ENCODE results near the gene KCNIP3. TPM values are rescaled to one million over a fixed set of nuclear protein-coding genes. Genes with fewer than 3 reads are reported as not detected.
"Not testable (repeated sequence)": the region's sequence is repeated elsewhere in the genome, so short reads cannot be mapped to it uniquely, and the experiment has no call there.

Gene KCNIP3
- total RNA-seq, 3 donors from 2014 or later = 3.0 to 12.5 (median 4.1) TPM

- no peaks in the 10 kb centered on the region for H3K4me1 ChIP-seq (ENCODE audit: low read depth)
- no peaks in the 10 kb centered on the region for H3K36me3 ChIP-seq (ENCODE audit: low read depth)
- no peak for TF ChIP-seq CTCF (IDR thresholded peaks at IDR 0.05)
- H3K9me3 ChIP-seq = no peaks in the 10 kb centered on the region
- intact Hi-C loops (cut with DNase I, micrococcal nuclease) = no loop called here
- DNase-seq (no peak), ATAC-seq (no peak)
- no peak overlapping the region for H3K4me3 ChIP-seq
Observed at GRCh38 chr2:95374921-95375471, 77.8 kb downstream of the KCNIP3 start.

GRCh38 chr2:95375532-95376150 is 78.5 kb downstream of the KCNIP3 start:
- Histone ChIP-seq H3K4me1 (ENCODE audit: low read depth) (no peaks in the 10 kb centered on the region), H3K4me3 (no peak overlapping the region), H3K9me3 (no peaks in the 10 kb centered on the region), H3K36me3 (ENCODE audit: low read depth) (no peaks in the 10 kb centered on the region)
- intact Hi-C loops (cut with DNase I, micrococcal nuclease) = no loop called here
- no peak for ATAC-seq
- no peak for TF ChIP-seq CTCF (IDR thresholded peaks at IDR 0.05)
- DNase-seq = no peak

- intact Hi-C loops (cut with DNase I, micrococcal nuclease) = no loop called here
- H3K36me3 ChIP-seq (ENCODE audit: low read depth) = no peaks in the 10 kb centered on the region
- no peak for TF ChIP-seq CTCF (IDR thresholded peaks at IDR 0.05)
- ATAC-seq = no peak
- H3K4me1 ChIP-seq (ENCODE audit: low read depth) = no peaks in the 10 kb centered on the region
- H3K4me3 ChIP-seq = no peak overlapping the region
- no peaks in the 10 kb centered on the region for H3K9me3 ChIP-seq
- no peak for DNase-seq
Observed at GRCh38 chr2:95376311-95377215, 79.4 kb downstream of the KCNIP3 start.

- intact Hi-C loops (cut with DNase I, micrococcal nuclease) = no loop called here
- H3K4me3 ChIP-seq = no peak overlapping the region
- ATAC-seq (no peak), DNase-seq (no peak)
- no peaks in the 10 kb centered on the region for H3K36me3 ChIP-seq (ENCODE audit: low read depth)
- H3K4me1 ChIP-seq (ENCODE audit: low read depth) = no peaks in the 10 kb centered on the region
- no peak for TF ChIP-seq CTCF (IDR thresholded peaks at IDR 0.05)
- H3K9me3 ChIP-seq = no peaks in the 10 kb centered on the region
Observed at GRCh38 chr2:95377216-95378123, 80.3 kb downstream of the KCNIP3 start.

- H3K36me3 ChIP-seq (ENCODE audit: low read depth); intact Hi-C loops (cut with DNase I, micrococcal nuclease); H3K9me3 ChIP-seq; DNase-seq; ATAC-seq; H3K4me3 ChIP-seq; H3K4me1 ChIP-seq (ENCODE audit: low read depth): not testable (repeated sequence)
Observed at GRCh38 chr2:95378281-95378680, 81.1 kb downstream of the KCNIP3 start.

Data from mucosa of descending colon (tissue), 3 donors.